ENCODE measurements around the gene RGL1. TPM values are rescaled to one million over a fixed set of nuclear protein-coding genes. Genes with fewer than 3 reads are reported as not detected.

The RGL1 gene
- total RNA-seq, 4 donors from 2014 or later = 31.5 to 51.5 (median 37.5) TPM

- Histone ChIP-seq H3K9me3 (no peaks in the 10 kb centered on the region), H3K36me3 (peaks cover 0 to 5% (median 0%) of the 10 kb centered on the region in 4 donors), H3K27ac (replicated peaks in 1 of 4) (no peak overlapping the region), H3K4me1 (peaks cover 0 to 13% (median 0%) of the 10 kb centered on the region in 4 donors), H3K27me3 (no peaks in the 10 kb centered on the region), H3K4me3 (no peak overlapping the region)
- DNase-seq (ENCODE audit: extremely low spot score) = no peak
- 81% methylated on average over 1 of the region's 1 CpG for WGBS
- no peak for TF ChIP-seq POLR2AphosphoS5 (IDR thresholded peaks at IDR 0.05)
- no peak for TF ChIP-seq POLR2A (IDR thresholded peaks at IDR 0.05; ENCODE audit: low read depth)
- TF ChIP-seq CTCF (IDR thresholded peaks at IDR 0.05) = no peak
- TF ChIP-seq EP300 (IDR thresholded peaks at IDR 0.05) = no peak
- intact Hi-C loops (cut with DNase I) = no loop called here
Measured at GRCh38 chr1:183946320-183946613, 141.3 kb downstream of the RGL1 start.

- Histone ChIP-seq H3K4me3 (no peak overlapping the region), H3K36me3 (peaks cover 0 to 5% (median 0%) of the 10 kb centered on the region in 4 donors), H3K4me1 (peaks cover 0 to 12% (median 2%) of the 10 kb centered on the region in 4 donors), H3K27me3 (no peaks in the 10 kb centered on the region), H3K27ac (replicated peaks in 1 of 4) (no peak overlapping the region), H3K9me3 (no peaks in the 10 kb centered on the region)
- DNase-seq (ENCODE audit: extremely low spot score) = no peak
- WGBS = 79% methylated on average over 1 of the region's 1 CpG
- TF ChIP-seq POLR2AphosphoS5 (IDR thresholded peaks at IDR 0.05) = no peak
- intact Hi-C loops (cut with DNase I) = no loop called here
Measured at GRCh38 chr1:183947988-183948387, 143.1 kb downstream of the RGL1 start.

GRCh38 chr1:183952101-183952500 lies 147.2 kb downstream of the RGL1 start:
- intact Hi-C loops (cut with DNase I) = no loop called here
- WGBS = 97% methylated on average over 1 of the region's 1 CpG
- no peak overlapping the region for H3K4me3 ChIP-seq
- no peaks in the 10 kb centered on the region for H3K9me3 ChIP-seq
- no peak for TF ChIP-seq POLR2AphosphoS5 (IDR thresholded peaks at IDR 0.05)
- no peak for TF ChIP-seq CTCF (IDR thresholded peaks at IDR 0.05)
- TF ChIP-seq POLR2A (IDR thresholded peaks at IDR 0.05; ENCODE audit: low read depth) = no peak
- no peak for TF ChIP-seq EP300 (IDR thresholded peaks at IDR 0.05)
- peaks cover 0 to 9% (median 6%) of the 10 kb centered on the region in 4 donors for H3K4me1 ChIP-seq
- no peaks in the 10 kb centered on the region for H3K27me3 ChIP-seq
- no peak overlapping the region for H3K27ac ChIP-seq (replicated peaks in 1 of 4)
- no peak for DNase-seq (ENCODE audit: extremely low spot score)
- no peaks in the 10 kb centered on the region for H3K36me3 ChIP-seq

- WGBS = 43% methylated on average over 5 of the region's 5 CpGs
- Histone ChIP-seq H3K9me3 (no peaks in the 10 kb centered on the region), H3K4me1 (peaks cover 0 to 14% (median 10%) of the 10 kb centered on the region in 4 donors), H3K4me3 (no peak overlapping the region), H3K27me3 (no peaks in the 10 kb centered on the region), H3K36me3 (no peaks in the 10 kb centered on the region), H3K27ac (replicated peaks in 1 of 4) (peak overlapping the region in 2 of 4 donors; percentile 33 to 34)
- no peak for DNase-seq (ENCODE audit: extremely low spot score)
- no peak for TF ChIP-seq EP300 (IDR thresholded peaks at IDR 0.05)
- no peak for TF ChIP-seq POLR2AphosphoS5 (IDR thresholded peaks at IDR 0.05)
- TF ChIP-seq CTCF (IDR thresholded peaks at IDR 0.05) = no peak
- TF ChIP-seq POLR2A (IDR thresholded peaks at IDR 0.05; ENCODE audit: low read depth) = no peak
- intact Hi-C loops (cut with DNase I) = no loop called here
Measured at GRCh38 chr1:183953031-183953430, 148.1 kb downstream of the RGL1 start.

GRCh38 chr1:183954496-183954895 lies 149.6 kb downstream of the RGL1 start:
- no peak overlapping the region for H3K4me3 ChIP-seq
- no peaks in the 10 kb centered on the region for H3K9me3 ChIP-seq
- intact Hi-C loops (cut with DNase I) = no loop called here
- TF ChIP-seq EP300 (IDR thresholded peaks at IDR 0.05) (no peak), POLR2AphosphoS5 (IDR thresholded peaks at IDR 0.05) (no peak), POLR2A (IDR thresholded peaks at IDR 0.05; ENCODE audit: low read depth) (no peak), CTCF (IDR thresholded peaks at IDR 0.05) (no peak)
- no peaks in the 10 kb centered on the region for H3K27me3 ChIP-seq
- H3K4me1 ChIP-seq = peaks cover 0 to 19% (median 10%) of the 10 kb centered on the region in 4 donors
- no peak for DNase-seq (ENCODE audit: extremely low spot score)
- H3K27ac ChIP-seq (replicated peaks in 1 of 4) = no peak overlapping the region
- WGBS = 96% methylated on average over 3 of the region's 3 CpGs
- no peaks in the 10 kb centered on the region for H3K36me3 ChIP-seq

Data from esophagus muscularis mucosa (tissue), 4 donors.